Neural progenitor cell (in vitro differentiated cells): ENCODE measurements around the gene SCN1B.

Experiments
- EZH2phosphoT487 ChIP-seq: fragments of 200-600 bp; sonication (generic); IDR thresholded peaks from 2 replicates; pipeline ENCODE4 v1.6.1; 2017; ENCODE audit warnings: antibody characterized with exemption
- TF ChIP-seq, protein P1 (sequence below): fragments of 200-600 bp; sonication (generic); IDR thresholded peaks from 2 replicates; pipeline ENCODE4 v1.5.1; 2017; ENCODE audit warnings: antibody characterized with exemption, mild to moderate bottlenecking

DNA sequence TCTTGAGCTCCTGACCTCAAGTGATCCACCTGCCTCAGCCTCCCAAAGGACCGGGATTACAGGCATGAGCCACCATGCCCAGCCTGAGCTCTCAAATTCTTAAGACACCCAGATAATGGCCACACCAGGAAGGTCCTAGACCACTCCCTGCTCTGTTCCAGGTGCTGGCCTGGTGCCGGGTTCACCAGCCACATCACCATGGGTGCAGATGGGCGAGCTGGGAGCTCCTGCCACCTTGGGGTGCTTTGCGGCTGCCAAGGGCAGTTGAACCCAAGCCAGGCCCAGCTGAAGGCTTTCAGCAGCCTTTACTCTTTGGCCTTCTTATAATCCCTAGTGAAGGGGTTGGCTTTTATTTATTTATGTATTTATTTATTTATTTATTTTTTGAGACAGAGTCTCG is 16.2 kb downstream of the SCN1B start:
- TF ChIP-seq, protein P1, sequence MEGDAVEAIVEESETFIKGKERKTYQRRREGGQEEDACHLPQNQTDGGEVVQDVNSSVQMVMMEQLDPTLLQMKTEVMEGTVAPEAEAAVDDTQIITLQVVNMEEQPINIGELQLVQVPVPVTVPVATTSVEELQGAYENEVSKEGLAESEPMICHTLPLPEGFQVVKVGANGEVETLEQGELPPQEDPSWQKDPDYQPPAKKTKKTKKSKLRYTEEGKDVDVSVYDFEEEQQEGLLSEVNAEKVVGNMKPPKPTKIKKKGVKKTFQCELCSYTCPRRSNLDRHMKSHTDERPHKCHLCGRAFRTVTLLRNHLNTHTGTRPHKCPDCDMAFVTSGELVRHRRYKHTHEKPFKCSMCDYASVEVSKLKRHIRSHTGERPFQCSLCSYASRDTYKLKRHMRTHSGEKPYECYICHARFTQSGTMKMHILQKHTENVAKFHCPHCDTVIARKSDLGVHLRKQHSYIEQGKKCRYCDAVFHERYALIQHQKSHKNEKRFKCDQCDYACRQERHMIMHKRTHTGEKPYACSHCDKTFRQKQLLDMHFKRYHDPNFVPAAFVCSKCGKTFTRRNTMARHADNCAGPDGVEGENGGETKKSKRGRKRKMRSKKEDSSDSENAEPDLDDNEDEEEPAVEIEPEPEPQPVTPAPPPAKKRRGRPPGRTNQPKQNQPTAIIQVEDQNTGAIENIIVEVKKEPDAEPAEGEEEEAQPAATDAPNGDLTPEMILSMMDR = no peak
- TF ChIP-seq EZH2phosphoT487 = no peak
